OCI-LY1 (cell line): ENCODE measurements around the gene KCNJ9.

ENCODE experiments used
- H2AFZ ChIP-seq: fragments of 200-600 bp; sonication (generic), shearing (Covaris generic); 2 replicates; pipeline ENCODE4 v1.6.0; 2014; ENCODE audit warnings: antibody characterized with exemption, mild to moderate bottlenecking, low read length
- H3F3A ChIP-seq: fragments of 200-600 bp; sonication (generic), shearing (Covaris generic); 2 replicates; pipeline ENCODE4 v1.6.0; 2014; ENCODE audit warnings: mild to moderate bottlenecking, antibody characterized with exemption, low read length, moderate library complexity; ENCODE audit not compliant: insufficient read depth
- H3K27ac ChIP-seq: fragments of 200-600 bp; sonication (generic); 2 replicates; pipeline ENCODE4 v1.5.1; 2014; ENCODE audit warnings: low read length, mixed run types, mild to moderate bottlenecking, low read depth; ENCODE audit not compliant: poor library complexity, severe bottlenecking
- H3K27me3 ChIP-seq: fragments of 200-600 bp; sonication (generic); 2 replicates; pipeline ENCODE4 v1.6.0; 2014; ENCODE audit warnings: antibody characterized with exemption, mild to moderate bottlenecking, low read length, moderate library complexity; ENCODE audit not compliant: insufficient read depth
- H3K36me3 ChIP-seq: fragments of 200-600 bp; sonication (generic); 2 replicates; pipeline ENCODE4 v1.6.1; 2014; ENCODE audit warnings: mild to moderate bottlenecking, antibody characterized with exemption, low read length, moderate library complexity, mixed read lengths; ENCODE audit not compliant: insufficient read depth
- H3K4me1 ChIP-seq: fragments of 200-600 bp; sonication (generic); 2 replicates; pipeline ENCODE4 v1.5.1; 2014; ENCODE audit warnings: mild to moderate bottlenecking, low read length, moderate library complexity; ENCODE audit not compliant: insufficient read depth, severe bottlenecking
- H3K4me2 ChIP-seq: fragments of 200-600 bp; sonication (generic), shearing (Covaris generic); 2 replicates; pipeline ENCODE4 v1.6.1; 2014; ENCODE audit warnings: low read length
- H3K4me3 ChIP-seq: fragments of 200-600 bp; sonication (generic); 2 replicates; pipeline ENCODE4 v1.5.1; 2014; ENCODE audit warnings: low read length, low read depth, mild to moderate bottlenecking, mixed read lengths; ENCODE audit not compliant: poor library complexity, severe bottlenecking
- H3K79me2 ChIP-seq: fragments of 200-600 bp; shearing (Covaris generic); 2 replicates; pipeline ENCODE4 v1.6.1; 2016; ENCODE audit warnings: mixed run types, low read length, mixed read lengths; ENCODE audit not compliant: insufficient read depth
- H3K9ac ChIP-seq: fragments of 200-600 bp; sonication (generic), shearing (Covaris generic); 2 replicates; pipeline ENCODE4 v1.6.1; 2014; ENCODE audit warnings: mild to moderate bottlenecking, low read length, mixed read lengths
- H3K9me2 ChIP-seq: fragments of 200-600 bp; sonication (generic), shearing (Covaris generic); 2 replicates; pipeline ENCODE4 v1.6.1; 2014; ENCODE audit warnings: low read depth, mild to moderate bottlenecking, low read length, mixed read lengths
- H3K9me3 ChIP-seq: fragments of 200-600 bp; shearing (Covaris generic); 2 replicates; pipeline ENCODE4 v1.6.1; 2014; ENCODE audit warnings: low read length, mixed read lengths
- H4K20me1 ChIP-seq: fragments of 200-600 bp; sonication (generic), shearing (Covaris generic); 2 replicates; pipeline ENCODE4 v1.6.0; 2016; ENCODE audit warnings: mild to moderate bottlenecking, low read length; ENCODE audit not compliant: insufficient read depth
- CTCF ChIP-seq: fragments of 200-600 bp; sonication (generic), shearing (Covaris generic); IDR thresholded peaks from 2 replicates; pipeline ENCODE4 v1.5.1; 2017; ENCODE audit warnings: mild to moderate bottlenecking, antibody characterized with exemption, low read length, moderate library complexity, mixed read lengths
- EZH2 ChIP-seq: fragments of 200-600 bp; sonication (generic), shearing (Covaris generic); IDR thresholded peaks from 2 replicates; pipeline ENCODE4 v1.8.0; 2017; ENCODE audit warnings: borderline replicate concordance, mixed run types, mild to moderate bottlenecking, antibody characterized with exemption, low read length, moderate library complexity, mixed read lengths

KCNJ9 gene

GRCh38 chr1:160064746-160065145 is 16.6 kb upstream of the KCNJ9 start:
- Histone ChIP-seq H3K4me2 (no peak overlapping the region), H3F3A (no peaks in the 10 kb centered on the region), H3K4me1 (peaks cover 2% of the 10 kb centered on the region), H3K79me2 (no peaks in the 10 kb centered on the region), H3K9ac (no peak overlapping the region), H3K27me3 (no peaks in the 10 kb centered on the region; the same call in none of the 2 replicates), H3K9me3 (no peaks in the 10 kb centered on the region), H3K36me3 (no peaks in the 10 kb centered on the region), H2AFZ (no peak overlapping the region), H3K4me3 (no peak overlapping the region), H3K27ac (no peak overlapping the region), H4K20me1 (no peaks in the 10 kb centered on the region), H3K9me2 (no peaks in the 10 kb centered on the region)
- TF ChIP-seq CTCF (no peak), EZH2 (no peak)

- no peaks in the 10 kb centered on the region for H4K20me1 ChIP-seq
- no peak overlapping the region for H3K27ac ChIP-seq
- H3K9me2 ChIP-seq, result no peaks in the 10 kb centered on the region
- H3K9ac ChIP-seq, result no peak overlapping the region
- no peaks in the 10 kb centered on the region; the same call in none of the 2 replicates for H3K27me3 ChIP-seq
- H2AFZ ChIP-seq, result no peak overlapping the region
- no peaks in the 10 kb centered on the region for H3F3A ChIP-seq
- peaks cover 12% of the 10 kb centered on the region for H3K4me1 ChIP-seq
- H3K4me3 ChIP-seq, result no peak overlapping the region
- no peak for TF ChIP-seq EZH2
- TF ChIP-seq CTCF, result no peak
- H3K36me3 ChIP-seq, result no peaks in the 10 kb centered on the region
- H3K79me2 ChIP-seq, result no peaks in the 10 kb centered on the region
- no peaks in the 10 kb centered on the region for H3K9me3 ChIP-seq
- H3K4me2 ChIP-seq, result no peak overlapping the region
These were observed 14.3 kb upstream of the KCNJ9 start for GRCh38 chr1:160066829-160067745.

GRCh38 chr1:160068225-160068624 is 13.1 kb upstream of the KCNJ9 start:
- H3K4me1 ChIP-seq, result peaks cover 12% of the 10 kb centered on the region
- no peak overlapping the region for H3K4me2 ChIP-seq
- H3K9me3 ChIP-seq, result no peaks in the 10 kb centered on the region
- no peaks in the 10 kb centered on the region for H3K79me2 ChIP-seq
- no peak overlapping the region for H3K9ac ChIP-seq
- H3K36me3 ChIP-seq, result no peaks in the 10 kb centered on the region
- H3K9me2 ChIP-seq, result no peaks in the 10 kb centered on the region
- no peaks in the 10 kb centered on the region; the same call in 1 of the 2 replicates for H3K27me3 ChIP-seq
- H3K4me3 ChIP-seq, result no peak overlapping the region
- H3K27ac ChIP-seq, result no peak overlapping the region
- TF ChIP-seq CTCF (no peak), EZH2 (no peak)
- H3F3A ChIP-seq, result no peaks in the 10 kb centered on the region
- no peaks in the 10 kb centered on the region for H4K20me1 ChIP-seq
- no peak overlapping the region for H2AFZ ChIP-seq
